ENCODE results near the gene DBN1.

Gene DBN1

DNA sequence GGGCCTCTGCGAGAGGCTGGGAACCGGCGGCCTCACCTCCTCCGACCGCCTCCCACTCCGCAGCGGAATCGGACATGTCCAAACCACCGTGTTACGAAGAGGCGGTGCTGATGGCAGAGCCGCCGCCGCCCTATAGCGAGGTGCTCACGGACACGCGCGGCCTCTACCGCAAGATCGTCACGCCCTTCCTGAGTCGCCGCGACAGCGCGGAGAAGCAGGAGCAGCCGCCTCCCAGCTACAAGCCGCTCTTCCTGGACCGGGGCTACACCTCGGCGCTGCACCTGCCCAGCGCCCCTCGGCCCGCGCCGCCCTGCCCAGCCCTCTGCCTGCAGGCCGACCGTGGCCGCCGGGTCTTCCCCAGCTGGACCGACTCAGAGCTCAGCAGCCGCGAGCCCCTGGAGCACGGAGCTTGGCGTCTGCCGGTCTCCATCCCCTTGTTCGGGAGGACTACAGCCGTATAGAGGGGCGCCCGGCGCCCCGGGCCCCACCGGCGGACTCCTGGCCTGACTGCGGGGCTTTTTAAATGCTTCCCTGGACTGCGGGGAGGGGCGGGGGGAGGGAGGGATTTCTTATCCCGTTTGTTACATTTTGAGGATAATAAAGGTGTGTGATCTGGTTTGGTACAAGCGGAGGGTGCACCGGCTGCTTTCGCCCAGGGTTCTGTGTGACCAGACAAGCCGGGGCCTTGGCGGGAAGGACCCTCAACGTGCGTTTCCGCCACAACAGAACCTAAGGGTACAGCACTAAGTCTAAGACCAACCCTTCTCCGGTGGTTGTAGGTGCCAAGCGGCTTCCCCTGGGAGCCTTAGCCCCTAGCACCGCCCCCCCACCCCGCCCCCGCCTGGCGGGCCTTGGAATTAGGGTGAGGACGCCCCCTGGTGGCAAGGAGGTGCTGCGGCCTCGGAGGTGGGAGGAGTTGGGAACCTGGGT lies 17.5 kb downstream of the DBN1 start:
- peak; percentile 71 for DNase-seq (ENCODE audit: low read depth)

GRCh38 chr5:177455036-177455660 lies 18.3 kb downstream of the DBN1 start:
- DNase-seq (ENCODE audit: low read depth) = no peak

DNA sequence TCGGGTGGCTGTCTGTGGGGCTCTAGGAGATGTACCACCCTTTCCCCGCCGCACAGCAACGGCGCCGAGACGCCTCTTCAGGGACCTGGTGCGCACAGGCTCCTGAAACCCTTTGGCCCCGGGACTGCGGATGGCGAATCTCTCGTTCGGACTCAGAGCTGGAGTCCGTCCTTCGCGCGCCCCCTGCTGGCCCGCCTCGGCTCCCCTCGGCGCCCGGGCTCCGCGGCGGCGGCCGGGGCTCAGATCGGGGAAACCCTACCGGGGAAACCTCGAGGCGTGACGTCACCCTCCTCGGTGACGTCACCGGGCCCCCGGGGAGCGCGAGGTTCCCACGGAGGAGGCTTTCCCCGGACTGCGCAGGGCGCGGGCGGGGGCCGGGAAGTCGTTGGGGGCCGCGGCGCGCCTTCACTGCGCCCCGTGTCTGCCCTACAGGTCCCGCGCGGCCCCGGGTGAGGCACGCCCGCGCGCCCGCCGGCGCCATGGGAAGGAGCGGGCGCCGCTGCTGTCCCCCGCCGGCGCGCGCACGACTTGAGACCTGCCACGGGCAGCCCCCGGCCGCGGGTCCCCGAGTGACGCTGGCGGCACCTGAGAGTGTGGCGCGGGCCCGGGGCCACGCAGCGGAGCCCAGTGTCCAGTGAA lies 18.9 kb downstream of the DBN1 start:
- peak; percentile 75 for DNase-seq (ENCODE audit: low read depth)

GRCh38 chr5:177453852-177454396 lies 19.5 kb downstream of the DBN1 start:
- DNase-seq (ENCODE audit: low read depth) = no peak

DNA sequence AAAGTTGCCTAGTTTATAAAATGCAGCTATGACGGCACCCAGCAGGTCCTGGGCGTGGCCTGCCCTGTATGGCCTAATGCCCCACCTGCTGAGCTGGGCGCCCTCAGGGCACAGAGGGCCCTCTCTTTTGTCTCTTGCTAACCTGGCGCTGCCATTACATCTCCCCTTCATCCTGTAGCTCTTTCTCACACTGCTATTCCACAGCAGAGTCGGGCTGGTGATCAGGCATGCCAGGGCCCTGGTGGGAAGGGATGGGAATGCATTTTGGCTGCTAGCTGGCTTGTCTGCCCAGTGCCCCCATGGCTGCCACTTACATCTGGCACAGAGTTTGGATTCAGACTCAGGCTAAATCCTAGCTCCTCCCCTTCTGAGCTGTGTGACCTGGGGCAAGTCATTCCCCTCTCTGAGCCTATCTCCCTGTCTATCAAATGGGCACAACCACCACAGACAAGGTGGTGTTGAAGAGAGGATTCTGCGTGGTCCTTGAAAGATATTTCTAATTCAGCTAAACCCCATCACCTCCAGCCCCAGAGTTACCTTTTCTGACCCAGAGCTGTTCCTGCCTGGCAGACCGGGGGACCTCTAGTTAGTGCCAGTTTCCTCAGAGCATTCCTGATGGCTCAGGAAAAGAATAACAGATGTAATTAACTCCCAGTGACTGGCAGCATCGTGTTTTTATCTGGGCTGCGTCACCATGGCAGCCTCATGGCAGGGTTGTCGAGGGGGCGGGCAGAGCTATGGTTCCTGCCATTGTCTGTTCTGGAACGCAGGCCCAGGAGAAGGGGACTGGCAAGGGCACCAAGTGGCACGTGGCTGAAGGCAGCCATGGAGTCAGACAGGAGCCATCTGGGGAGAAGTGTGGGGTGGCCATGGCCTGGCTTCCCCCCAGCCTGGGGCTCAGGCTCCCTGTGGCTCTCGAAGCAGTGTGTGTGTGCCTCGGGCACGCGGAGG lies 20.5 kb downstream of the DBN1 start:
- no peak for DNase-seq (ENCODE audit: low read depth)

GRCh38 chr5:177450667-177451424 lies 22.6 kb downstream of the DBN1 start:
- DNase-seq (ENCODE audit: low read depth) = no peak

DNA sequence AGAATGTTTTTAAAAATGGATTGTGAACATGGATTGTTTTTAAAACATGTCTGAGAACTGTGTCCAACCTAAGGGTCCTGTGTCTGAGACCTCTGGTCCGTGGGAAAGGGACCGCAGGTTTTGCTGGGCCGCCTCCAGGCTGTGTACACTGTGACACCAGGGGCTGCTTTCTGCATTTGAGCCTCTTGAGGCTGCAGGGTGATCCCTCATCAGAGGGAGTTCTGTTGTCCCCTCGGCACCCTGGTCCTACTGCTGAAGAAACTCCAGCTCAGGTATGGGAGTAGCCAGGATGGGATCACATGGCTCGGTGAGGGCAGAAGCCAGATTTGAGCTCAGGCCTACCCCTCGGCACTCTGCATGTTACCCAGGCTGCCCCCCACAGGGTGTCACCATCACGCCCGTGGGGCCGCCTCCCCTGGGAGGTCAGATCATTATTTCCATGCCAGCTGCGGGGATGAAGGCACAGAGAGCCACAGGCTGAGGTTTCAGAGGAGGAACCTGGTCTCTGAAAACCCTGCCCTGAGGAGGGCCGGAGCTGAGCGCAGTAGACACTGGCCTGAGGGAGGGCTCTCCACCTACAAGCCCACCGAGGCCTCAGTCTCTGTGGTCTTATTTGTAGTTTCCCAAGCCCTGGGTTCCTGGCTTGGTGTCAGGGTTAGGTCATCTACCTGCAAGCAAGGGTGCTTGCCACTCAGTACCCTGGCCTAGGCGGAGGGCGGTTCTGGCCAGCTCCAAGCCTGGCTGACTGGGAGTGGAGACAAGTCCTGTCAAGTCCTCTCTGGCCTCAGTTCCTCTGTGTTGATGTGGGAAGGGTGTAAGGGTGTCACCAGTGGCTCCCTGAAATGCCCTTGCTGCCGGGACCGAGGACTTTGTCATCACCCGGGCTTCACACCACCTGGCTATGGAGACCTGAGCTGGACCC lies 24.0 kb downstream of the DBN1 start:
- no peak for DNase-seq (ENCODE audit: low read depth)

DNA sequence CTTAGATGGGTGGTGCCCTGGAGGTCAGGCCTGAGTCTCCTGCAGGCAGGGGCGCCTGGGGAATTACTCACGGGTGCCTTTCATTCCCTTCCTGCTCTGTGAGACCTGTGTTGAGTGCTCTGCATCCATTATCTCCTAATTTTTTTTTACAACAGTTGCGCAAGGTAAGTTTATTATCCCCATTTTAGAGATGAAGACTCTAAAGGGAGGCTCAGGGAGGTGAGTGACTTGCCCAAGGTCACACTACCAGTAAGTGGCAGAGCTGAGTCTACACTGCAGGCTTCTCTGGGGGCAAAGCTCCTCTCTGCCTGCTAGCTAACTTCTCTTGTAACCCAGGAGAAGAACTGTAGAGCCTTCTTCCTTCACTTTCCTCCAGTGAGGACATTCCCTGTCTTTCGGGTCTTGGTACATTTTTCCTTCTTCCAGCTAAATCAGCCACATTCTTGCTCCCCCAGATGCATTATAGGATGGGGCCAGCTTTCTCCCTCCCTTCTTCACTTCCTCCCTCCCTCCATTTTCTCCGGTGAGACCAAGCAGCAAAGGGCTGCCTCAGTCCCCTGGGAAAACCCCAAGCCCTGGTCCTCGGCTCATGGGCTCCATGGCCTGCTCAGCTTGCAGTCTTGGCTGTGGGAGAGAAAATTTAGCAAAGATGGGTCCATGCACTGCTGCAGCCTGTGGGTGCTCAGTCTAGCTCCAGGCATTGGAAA lies 25.0 kb downstream of the DBN1 start:
- DNase-seq (ENCODE audit: low read depth) = no peak

DNA sequence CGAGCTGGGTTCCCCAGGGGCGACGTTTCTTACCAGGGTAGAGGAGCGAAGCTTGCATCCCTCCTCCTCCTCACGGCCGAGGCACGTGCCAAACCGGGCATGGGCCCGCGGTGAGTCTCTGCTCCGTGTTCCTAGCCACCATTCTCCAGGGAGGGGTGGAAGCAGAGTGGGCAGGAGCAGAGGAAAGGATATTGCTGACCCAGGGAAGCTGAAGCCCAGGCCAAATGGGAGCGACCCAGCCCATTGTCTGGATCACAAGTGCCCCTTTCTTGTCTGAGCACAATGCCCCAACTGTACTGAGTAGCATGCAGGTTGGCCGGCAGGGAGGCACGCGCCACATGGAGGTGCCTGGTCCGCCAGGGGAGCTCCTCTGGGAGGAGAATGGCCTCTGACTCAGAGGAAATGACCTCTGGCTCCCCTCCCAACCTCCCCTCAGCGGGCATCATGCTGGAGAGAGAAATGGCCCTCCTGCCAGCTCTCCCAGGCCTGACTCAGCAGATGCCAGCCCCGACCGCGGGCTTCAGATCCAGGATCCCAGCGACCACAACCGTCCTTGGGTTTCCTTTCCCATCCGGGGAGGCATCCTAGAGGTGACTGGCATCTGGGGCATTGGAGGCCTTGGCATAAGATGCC lies 25.7 kb downstream of the DBN1 start:
- DNase-seq (ENCODE audit: low read depth) = no peak

GRCh38 chr5:177447066-177447610 lies 26.3 kb downstream of the DBN1 start:
- DNase-seq (ENCODE audit: low read depth) = no peak

DNA sequence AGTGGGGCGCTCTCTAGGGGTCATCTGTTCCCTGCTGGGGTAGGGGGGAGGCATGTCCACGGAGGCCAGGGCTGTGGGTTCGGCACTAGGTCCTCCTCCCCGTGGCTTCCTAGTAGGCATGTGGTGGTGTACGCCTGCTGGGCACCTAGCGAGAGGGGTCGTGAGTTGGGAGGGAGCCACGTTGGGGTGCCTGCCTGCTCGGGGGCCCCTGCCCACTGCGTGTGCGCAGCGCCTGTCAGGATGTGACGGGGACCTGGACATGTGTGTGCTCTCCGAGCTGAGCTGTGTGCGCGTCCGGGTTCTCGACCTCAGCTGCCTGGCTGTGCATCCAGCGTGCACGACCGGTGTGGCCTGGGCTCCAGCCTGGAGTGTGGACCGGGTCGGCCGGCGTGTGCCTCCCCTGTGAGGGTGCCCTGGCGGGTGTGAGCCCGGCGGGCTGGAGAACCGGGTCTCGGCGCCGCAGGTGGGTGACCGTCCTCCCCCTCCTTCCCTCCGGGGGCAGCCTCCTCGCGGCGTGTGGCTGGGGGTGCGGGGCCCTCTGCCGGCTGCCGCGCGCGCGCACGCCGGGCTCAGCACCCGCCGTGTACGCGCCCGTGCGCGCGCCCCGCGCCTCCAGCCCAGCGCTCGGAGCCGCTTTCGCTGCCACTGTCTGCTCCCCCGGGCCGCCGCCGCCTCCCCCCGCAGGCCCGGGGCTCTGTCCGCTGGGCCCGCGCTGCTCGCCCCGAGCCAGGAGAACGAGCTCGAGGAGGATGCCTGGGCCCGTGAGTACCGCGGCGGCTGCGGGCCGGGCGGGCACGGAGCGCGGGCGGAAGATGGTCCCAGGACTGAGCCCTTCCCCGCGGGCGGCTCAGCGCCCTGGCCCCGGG lies 27.0 kb downstream of the DBN1 start, which contains the start of gene PRR7:
TSS of gene PRR7 (plus strand) at position 615 of the 866 bp plus-strand sequence. CDS start 8,254 bp downstream, outside the sequence.
- no peak for DNase-seq (ENCODE audit: low read depth)

DNA sequence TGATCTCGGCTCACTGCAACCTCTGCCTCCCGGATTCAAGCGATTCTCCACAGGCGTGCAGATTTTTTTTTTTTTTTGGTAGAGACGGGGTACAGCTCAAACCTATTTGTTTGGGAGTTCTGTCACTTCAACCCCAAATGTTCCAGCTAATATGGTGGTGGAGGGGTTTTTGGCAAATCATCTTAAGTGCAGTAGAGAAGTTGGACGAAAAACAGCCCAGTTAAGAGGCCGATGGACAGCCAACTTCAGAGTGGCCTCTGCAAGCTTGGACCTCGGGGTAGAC lies 27.6 kb downstream of the DBN1 start:
- DNase-seq (ENCODE audit: low read depth) = no peak

GRCh38 chr5:177445052-177445916 lies 28.1 kb downstream of the DBN1 start:
- no peak for DNase-seq (ENCODE audit: low read depth)

- DNase-seq (ENCODE audit: low read depth) = no peak
These were observed 29.1 kb downstream of the DBN1 start for GRCh38 chr5:177444106-177445051.

All from GM04504 (cell line).